Right lobe of liver (tissue), 4 donors: Measurements from ENCODE around the gene PVR.

Source experiments
- CTCF ChIP-seq, 4 donors: fragments of 200-600 bp in 3 of 4; fragments of 450-650 bp in 1 of 4; IDR thresholded peaks; one replicate each; pipeline versions ENCODE4 v1.5.1 to v1.8.0; 2016 to 2022; ENCODE audit warnings: antibody characterized with exemption in 4 of 4, mild to moderate bottlenecking in 2 of 4
- POLR2A ChIP-seq: fragments of 450-650 bp; IDR thresholded peaks from one replicate; pipeline ENCODE4 v1.6.1; 2017; ENCODE audit warnings: antibody characterized with exemption, mild to moderate bottlenecking
- donor health status: DM: no; HTN: no; CAD: no.
- donor health status: DM: no; HTN: no; CAD: no.
- donor health status: DM: no; HTN: yes; CAD: no.

DNA sequence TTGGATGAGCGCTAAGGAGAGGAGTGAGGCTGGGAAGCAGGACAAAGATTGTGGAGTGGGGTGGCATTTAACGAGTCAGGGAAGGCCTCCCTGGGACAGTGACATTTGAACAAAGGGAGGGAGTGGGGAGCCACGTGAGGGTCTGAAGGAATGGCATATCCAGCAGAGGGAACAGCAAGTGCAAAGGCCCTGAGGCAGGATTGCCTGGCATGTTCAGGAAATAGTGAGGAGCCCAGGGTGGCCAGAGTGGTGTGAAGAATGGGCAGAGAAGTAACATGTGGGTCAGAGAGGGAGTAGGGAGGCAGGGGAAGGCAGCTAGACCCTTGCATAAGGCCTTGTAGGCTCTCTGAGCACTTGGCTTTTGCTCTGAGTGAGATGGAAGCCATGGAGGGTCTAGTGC, 14.9 kb upstream of the PVR start:
- TF ChIP-seq CTCF (IDR thresholded peaks at IDR 0.05) = no peak
- TF ChIP-seq POLR2A = no peak
